Fibroblast of skin of left biceps (primary cell): ENCODE results near the gene UBFD1.
"Not testable (repeated sequence)": the region's sequence is repeated elsewhere in the genome, so short reads cannot be mapped to it uniquely, and the experiment has no call there.

Experiments
- DNase-seq, 2 experiments: peaks; one replicate each; pipeline ENCODE4 v3.0.0-alpha.2; 2013; ENCODE audit warnings: low read depth in 2 of 2

UBFD1 gene, protein sequence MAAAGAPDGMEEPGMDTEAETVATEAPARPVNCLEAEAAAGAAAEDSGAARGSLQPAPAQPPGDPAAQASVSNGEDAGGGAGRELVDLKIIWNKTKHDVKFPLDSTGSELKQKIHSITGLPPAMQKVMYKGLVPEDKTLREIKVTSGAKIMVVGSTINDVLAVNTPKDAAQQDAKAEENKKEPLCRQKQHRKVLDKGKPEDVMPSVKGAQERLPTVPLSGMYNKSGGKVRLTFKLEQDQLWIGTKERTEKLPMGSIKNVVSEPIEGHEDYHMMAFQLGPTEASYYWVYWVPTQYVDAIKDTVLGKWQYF

DNA sequence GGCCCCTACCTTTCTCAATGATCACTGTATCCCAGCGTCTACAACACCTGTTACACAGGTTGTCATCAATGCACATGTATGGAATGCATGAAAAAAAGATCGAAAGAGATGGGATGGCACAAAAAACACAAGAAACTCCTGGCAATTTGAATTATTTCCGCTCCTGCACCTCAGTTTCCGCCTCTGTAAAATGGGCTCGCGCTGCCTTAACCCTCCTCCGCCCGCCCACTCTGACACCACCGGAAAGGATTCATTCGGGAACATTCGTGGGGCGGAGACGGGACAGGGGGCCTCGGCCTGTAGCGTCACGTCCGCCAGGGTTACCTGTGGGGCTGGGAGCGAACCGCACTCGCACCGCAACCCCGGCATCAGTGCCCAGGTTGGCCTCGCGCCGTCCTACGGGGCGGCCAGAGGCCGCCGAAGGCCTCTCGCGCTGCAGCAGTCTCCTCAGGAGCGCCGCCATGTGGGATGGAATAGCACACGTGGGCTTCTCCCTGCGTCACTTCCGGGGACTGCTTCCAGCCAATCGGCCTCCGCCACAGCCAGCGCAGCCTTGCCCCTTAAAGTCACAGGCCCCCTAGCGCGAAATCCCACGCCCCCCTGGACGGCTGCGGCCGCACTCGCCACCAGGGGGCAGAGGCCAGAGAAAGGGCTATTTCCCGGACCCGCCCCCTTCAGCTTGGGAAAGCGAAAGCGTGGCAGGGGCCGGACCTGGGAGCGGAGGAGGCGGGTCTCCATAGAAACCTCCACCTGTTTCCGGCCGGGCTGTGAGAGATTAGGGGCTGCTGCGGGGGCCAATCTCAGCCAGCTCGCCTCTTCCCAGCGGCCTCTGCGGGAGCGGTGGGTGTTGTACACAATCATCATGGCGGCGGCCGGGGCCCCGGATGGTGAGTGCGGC is at the start of gene UBFD1, which contains the start of gene EARS2:
UBFD1 (plus strand) TSS at position 847 of the 898 bp plus-strand sequence; CDS start at position 863, 16 bp downstream.
EARS2 (minus strand) TSS at position 470 of the 898 bp plus-strand sequence; CDS start at position 463, 7 bp downstream.
- DNase-seq = peak; percentile 97

- DNase-seq = no peak
These were observed 48.7 kb upstream of the UBFD1 start for GRCh38 chr16:23508589-23509440.

- no peak for DNase-seq
These were observed 48.1 kb upstream of the UBFD1 start for GRCh38 chr16:23509441-23509754.

DNA sequence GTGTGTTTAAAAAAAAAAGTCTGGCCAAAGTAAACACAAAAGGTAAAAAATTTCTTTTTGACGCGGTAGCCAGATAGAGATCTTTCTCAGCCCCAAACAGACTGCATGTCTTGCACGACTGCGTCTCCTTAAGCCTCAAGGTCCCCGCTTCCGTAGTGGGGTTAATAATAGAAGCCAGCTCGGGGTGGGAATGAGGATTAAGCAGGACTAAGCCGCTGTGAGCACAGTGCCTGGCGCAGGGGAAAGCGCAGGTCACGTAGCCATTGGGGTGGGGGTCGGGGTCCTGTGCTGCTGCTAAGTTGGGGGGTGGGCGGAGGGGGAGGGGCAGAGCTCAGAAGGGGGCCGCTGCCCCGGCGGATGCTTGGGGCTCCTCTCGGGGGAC is 47.8 kb upstream of the UBFD1 start:
- DNase-seq = no peak

- DNase-seq = peak; percentile 52 to 55
These were observed 47.2 kb upstream of the UBFD1 start, which contains the start of gene GGA2 for GRCh38 chr16:23510164-23510914. Gene GGA2, minus strand, starts transcription at chr16:23510494. Its CDS starts 83 bp downstream, at chr16:23510411.

GRCh38 chr16:23510915-23511270 is 46.6 kb upstream of the UBFD1 start:
- DNase-seq = not testable (repeated sequence)

DNA sequence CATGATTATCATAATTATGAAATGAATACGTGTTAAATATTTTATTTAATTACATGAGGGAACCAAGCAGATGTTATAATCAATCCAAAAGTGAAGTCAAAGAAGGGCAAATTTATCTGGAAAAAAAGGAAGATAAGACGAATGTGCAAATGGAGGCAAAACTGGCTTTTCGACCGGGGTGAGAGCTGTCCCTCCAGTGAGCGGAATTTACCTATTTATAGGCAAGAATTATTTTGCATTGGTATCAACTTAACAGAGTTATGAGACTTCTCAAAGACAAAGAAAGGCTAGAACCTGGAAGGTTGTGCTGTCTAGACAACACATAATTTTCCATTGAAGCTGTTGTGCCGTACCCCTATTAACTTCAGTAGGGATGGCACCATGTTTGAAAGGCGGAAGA is 45.8 kb upstream of the UBFD1 start:
- DNase-seq = no peak

GRCh38 chr16:23512168-23512695 is 45.3 kb upstream of the UBFD1 start:
- no peak for DNase-seq

DNA sequence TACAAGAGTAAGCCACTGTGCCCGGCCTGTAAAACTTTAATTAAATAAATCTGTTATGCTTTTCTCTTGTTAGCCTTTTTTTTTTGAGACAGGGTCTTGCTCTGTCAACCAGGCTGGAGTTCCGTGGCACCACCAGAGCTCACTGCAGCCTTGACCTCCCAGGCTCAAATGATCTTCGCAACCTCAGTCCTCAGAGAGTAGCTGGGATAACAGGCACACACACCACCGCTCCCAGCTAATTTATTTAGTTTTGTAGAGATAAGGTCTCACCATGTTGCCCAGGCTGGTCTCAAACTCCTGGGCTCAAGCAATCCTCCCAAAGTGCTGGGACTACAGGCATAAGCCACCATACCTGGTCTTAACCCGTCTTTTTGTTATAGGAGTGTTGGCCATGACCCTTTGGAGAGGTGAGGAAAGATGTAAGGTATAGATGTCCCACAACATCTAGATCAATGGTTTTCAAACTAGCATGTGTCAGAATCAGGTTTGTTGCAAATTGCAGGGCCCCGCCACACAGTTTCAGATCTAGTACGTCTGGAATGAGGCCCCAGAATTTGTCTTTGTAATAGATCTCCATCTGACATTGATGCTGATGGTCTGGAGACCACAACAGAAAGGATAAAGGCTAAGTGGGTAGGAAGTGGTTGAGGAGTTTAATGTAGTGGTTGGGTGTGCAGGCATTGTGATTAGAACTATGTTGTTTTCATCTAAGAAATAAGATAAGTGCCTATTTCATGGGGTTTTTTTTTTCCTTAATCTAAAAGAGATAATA is 43.0 kb upstream of the UBFD1 start:
- no peak for DNase-seq

DNA sequence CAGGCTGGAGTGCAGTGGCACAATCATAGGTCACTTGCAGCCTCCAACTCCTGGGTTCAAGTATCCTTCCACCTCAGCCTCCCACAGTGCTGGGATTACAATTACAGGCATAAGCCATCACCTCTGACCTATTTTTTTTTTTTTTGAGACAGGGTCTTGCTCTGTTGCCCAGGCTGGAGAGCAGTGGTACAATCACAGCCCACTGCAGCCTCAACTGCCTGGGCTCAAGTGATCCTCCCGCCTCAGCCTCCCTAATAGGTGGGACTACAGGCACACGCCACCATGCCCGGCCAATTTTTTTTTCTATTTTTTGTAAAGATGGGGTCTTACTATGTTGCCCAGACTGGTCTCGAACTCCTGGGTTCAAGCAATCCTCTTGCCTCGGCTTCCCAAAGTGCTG is 41.6 kb upstream of the UBFD1 start:
- DNase-seq = no peak

- no peak for DNase-seq
These were observed 41.0 kb upstream of the UBFD1 start for GRCh38 chr16:23516366-23517137.

GRCh38 chr16:23518435-23518891 is 39.1 kb upstream of the UBFD1 start:
- no peak for DNase-seq

DNA sequence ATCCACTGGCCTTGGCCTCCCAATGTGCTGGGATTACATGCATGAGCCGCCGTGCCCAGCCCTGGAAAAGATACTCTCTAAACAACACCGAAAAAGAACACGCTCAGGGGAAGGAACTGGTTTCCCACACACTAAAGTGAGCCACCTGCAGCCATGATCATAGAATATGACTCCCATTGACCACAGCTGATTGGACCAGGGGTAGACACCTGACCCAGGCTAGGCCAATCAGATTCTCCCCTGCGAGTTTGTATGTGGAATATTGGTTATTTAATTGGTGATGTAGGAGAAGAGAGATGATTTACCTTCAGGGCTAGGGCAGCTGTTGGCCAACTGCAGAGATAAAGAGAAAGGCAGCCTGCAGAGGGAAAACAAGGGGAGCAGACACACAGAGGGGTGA is 38.2 kb upstream of the UBFD1 start:
- DNase-seq = no peak

- DNase-seq = no peak
These were observed 37.0 kb upstream of the UBFD1 start for GRCh38 chr16:23520500-23520899.

DNA sequence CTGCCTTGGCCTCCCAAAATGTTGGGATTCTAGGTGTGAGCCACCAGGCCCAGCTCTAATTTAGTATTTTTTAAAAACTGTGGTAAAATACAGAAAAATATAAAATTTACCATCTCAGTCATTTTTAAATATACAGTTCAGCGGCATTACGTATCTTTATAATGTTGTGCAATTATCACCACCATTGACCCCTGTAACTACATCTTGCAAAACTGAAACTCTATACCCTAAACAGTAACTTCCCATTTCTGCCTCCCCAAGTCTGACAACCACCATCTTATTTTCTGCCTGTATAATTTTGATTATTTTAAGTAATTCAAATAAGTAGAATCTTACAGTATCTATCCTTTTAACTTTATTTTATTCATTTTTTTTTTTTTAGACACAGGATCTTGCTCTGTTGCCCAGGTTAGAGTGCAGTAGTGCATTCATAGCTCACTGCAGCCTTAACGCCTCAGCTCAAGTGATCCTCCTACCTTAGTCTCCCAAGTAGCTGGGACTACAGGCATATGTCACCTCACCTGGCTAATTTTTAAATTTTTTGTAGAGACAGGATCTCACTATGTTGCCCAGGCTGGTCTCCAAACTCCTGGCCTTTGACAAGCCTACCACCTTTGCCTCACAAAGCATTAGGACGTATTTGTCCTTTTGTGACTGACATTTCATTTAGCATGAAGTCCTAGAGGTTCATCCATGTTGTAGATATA is 36.3 kb upstream of the UBFD1 start:
- DNase-seq = no peak

GRCh38 chr16:23521965-23522364 is 35.6 kb upstream of the UBFD1 start:
- DNase-seq = no peak

DNA sequence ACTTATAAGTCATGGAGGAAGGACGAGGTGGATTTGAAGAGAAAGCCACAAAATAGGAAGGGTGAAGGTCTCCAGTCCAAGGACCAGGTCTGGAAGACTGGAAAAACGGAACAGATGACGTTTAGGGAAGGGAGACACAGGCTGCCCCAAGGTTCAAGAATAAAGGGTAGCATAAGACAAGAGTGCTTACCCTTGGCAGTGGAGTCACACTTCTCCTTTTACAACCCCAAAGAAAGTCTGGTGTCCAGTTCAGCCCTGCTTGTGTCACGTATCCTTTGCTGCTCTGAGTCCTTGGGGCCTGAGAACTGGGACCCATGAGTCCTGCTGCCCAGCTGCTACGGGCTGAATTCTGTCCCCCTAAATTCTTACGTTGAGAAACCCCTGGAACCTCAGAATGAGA is 34.2 kb upstream of the UBFD1 start:
- DNase-seq = no peak

DNA sequence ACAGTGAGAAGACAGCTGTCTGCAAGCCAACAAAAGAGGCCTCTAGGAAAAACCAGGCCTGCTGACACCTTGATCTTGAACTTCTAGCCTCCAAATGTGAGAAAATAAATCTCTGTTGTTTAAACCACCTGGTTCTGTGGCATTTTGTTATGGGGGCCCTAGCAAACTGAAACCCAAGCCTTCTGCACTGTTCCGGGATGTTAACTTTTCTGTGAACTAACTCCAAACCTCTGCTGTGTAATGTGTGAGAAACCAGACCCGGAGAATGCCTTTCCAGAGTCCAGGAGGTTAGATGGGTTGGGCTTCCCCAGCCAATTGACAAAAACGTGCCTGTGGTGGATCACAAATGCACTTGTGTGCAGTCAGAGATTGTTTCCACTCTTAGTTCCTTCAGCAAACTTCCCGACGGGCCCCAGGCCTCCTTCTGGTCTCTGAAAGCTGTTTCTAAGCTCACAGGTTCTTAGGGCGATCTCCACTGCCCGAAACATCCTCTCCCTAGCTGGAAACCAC is 33.6 kb upstream of the UBFD1 start:
- no peak for DNase-seq

- no peak for DNase-seq
These were observed 32.6 kb upstream of the UBFD1 start for GRCh38 chr16:23524886-23525285.
